Activated CD4-positive, alpha-beta T cell treated with anti-CD3 and anti-CD28 coated beads, Interleukin-2, amount 10 ng/mL, durations not matched to agents 7 days and 5 days (primary cell): ENCODE measurements around the gene BANP. TPM values are rescaled to one million over a fixed set of nuclear protein-coding genes. Genes with fewer than 3 reads are reported as not detected.
A peak's percentile ranks its signal among the peaks of the same experiment; 100 is the strongest.

Experiments used
- CTCF ChIA-PET: fragments of 350-600 bp; sonication (Branson Sonifier 250); formaldehyde crosslinking; loops from one replicate; lab custom pipeline; 2021; ENCODE audit warnings: antibody characterized with exemption; lab: Charles Lee
- POLR2A ChIA-PET: fragments of 350-600 bp; sonication (Branson Sonifier 250); formaldehyde crosslinking; loops from one replicate; lab custom pipeline; 2021; ENCODE audit warnings: antibody characterized with exemption; lab: Charles Lee
- DNase-seq: peaks from one replicate; pipeline ENCODE4 v3.0.0-alpha.2; 2020
- H3K27ac Mint-ChIP-seq: one replicate; pipeline ENCODE4 v1.8.0; 2021; ENCODE audit warnings: mild to moderate bottlenecking, moderate library complexity, mixed read lengths
- H3K27me3 Mint-ChIP-seq: one replicate; pipeline ENCODE4 v1.8.0; 2021; ENCODE audit warnings: mixed read lengths
- H3K36me3 Mint-ChIP-seq: one replicate; pipeline ENCODE4 v1.8.0; 2021; ENCODE audit warnings: low read depth, mixed read lengths
- H3K4me1 Mint-ChIP-seq: one replicate; pipeline ENCODE4 v1.8.0; 2021; ENCODE audit warnings: mixed read lengths
- H3K4me3 Mint-ChIP-seq: one replicate; pipeline ENCODE4 v1.8.0; 2021; ENCODE audit warnings: mild to moderate bottlenecking, moderate library complexity, mixed read lengths
- H3K9me3 Mint-ChIP-seq: one replicate; pipeline ENCODE4 v1.8.0; 2021; ENCODE audit warnings: mixed read lengths
- total RNA-seq, 2 experiments: library from RNA; stranded (reverse); gene quantifications; one replicate each; pipeline ENCODE4 v1.2.3, GENCODE V29; 2021

BANP gene
- total RNA-seq, 2 experiments from 2014 or later: 43.2 to 45.5 TPM

DNA sequence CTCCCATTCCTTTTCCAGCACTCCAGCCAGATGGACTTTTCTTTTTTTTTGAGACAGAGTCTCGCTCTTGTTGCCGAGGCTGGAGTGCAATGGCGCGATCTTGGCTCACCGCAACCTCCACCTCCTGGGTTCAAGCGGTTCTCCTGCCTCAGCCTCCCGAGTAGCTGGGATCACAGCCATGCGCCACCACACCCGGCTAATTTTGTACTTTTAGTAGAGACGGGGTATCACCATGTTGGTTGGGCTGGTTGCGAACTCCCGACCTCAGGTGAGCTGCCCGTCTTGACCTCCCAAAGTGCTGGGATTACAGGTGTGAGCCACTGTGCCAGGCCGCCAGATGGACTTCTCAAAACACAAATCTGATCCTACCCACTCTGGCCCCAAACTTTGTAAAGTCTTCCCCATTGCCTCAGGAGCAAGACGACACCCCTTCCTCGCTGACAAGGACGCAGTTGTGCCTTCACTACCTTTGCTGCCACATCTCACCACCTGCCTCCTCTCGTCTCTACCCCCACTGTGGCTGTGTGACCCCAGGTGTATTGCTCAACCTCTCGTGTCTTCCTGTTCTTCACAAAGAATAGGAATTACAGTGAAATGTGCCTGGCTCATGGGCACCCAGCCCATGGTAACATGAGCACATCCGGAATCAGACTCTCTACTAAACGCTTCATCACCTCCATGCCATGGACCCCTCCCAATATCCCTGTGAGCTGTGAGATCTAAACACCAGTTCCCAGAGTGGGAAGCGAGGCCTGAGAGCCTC is 3.7 kb upstream of the BANP start:
- peaks cover 2% of the 10 kb centered on the region for H3K9me3 Mint-ChIP-seq
- POLR2A ChIA-PET: no interaction called here
- H3K27ac Mint-ChIP-seq: peak overlapping the region; percentile 97
- H3K27me3 Mint-ChIP-seq: peaks cover 2% of the 10 kb centered on the region
- peaks cover 40% of the 10 kb centered on the region for H3K4me1 Mint-ChIP-seq
- peaks cover 5% of the 10 kb centered on the region for H3K36me3 Mint-ChIP-seq
- peak overlapping the region; percentile 46 for H3K4me3 Mint-ChIP-seq
- CTCF ChIA-PET: no interaction called here
- DNase-seq: no peak

- Mint-ChIP-seq H3K27ac (peak overlapping the region; percentile 97), H3K4me1 (peaks cover 43% of the 10 kb centered on the region), H3K27me3 (peaks cover 2% of the 10 kb centered on the region), H3K9me3 (peaks cover 2% of the 10 kb centered on the region), H3K4me3 (peak overlapping the region; percentile 46), H3K36me3 (peaks cover 6% of the 10 kb centered on the region)
- ChIA-PET CTCF (interaction anchor here (0.7 to 3.7 kb wide), 3 partner anchors 13 to 171 kb away, joined by 3 to 25 read pairs (median 3); no protein-coding TSS in a partner anchor), POLR2A (no interaction called here)
- peak; percentile 49 for DNase-seq
These were observed 3.1 kb upstream of the BANP start for GRCh38 chr16:87948119-87948545.

DNA sequence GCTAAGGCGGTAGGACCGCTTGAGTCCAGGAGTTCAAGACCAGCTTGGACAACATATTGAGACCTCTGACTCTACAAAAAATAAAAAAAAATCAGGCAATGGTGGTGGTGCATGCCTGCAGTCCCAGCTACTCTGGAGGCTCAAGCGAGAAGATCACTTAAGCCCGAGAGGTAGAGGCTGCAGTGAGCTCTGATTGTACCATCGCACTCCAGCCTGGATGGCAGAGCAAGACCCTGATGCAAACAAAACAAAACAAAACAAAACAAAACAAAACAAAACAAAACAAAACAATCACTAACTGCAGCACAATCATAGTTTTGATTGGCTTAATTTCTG is 2.5 kb upstream of the BANP start:
- ChIA-PET POLR2A (interaction anchor here (0.5 kb wide), 1 partner anchor 170 kb away, joined by 3 read pairs; no protein-coding TSS in a partner anchor), CTCF (interaction anchor here (0.7 to 3.7 kb wide), 3 partner anchors 12 to 171 kb away, joined by 3 to 25 read pairs (median 3); no protein-coding TSS in a partner anchor)
- Mint-ChIP-seq H3K27ac (peak overlapping the region; percentile 97), H3K4me3 (no peak overlapping the region), H3K27me3 (peaks cover 2% of the 10 kb centered on the region), H3K9me3 (peaks cover 2% of the 10 kb centered on the region), H3K36me3 (peaks cover 11% of the 10 kb centered on the region), H3K4me1 (peaks cover 49% of the 10 kb centered on the region)
- DNase-seq: no peak

GRCh38 chr16:87949071-87949744 is 2.0 kb upstream of the BANP start:
- DNase-seq: no peak
- peaks cover 2% of the 10 kb centered on the region for H3K9me3 Mint-ChIP-seq
- CTCF ChIA-PET: interaction anchor here (0.7 to 3.7 kb wide), 4 partner anchors 12 to 218 kb away, joined by 3 to 25 read pairs (median 3); no protein-coding TSS in a partner anchor
- H3K36me3 Mint-ChIP-seq: peaks cover 16% of the 10 kb centered on the region
- peaks cover 54% of the 10 kb centered on the region for H3K4me1 Mint-ChIP-seq
- peak overlapping the region; percentile 97 for H3K27ac Mint-ChIP-seq
- H3K4me3 Mint-ChIP-seq: peak overlapping the region; percentile 36
- H3K27me3 Mint-ChIP-seq: peaks cover under 1% of the 10 kb centered on the region
- POLR2A ChIA-PET: interaction anchor here (0.5 kb wide), 1 partner anchor 170 kb away, joined by 3 read pairs; no protein-coding TSS in a partner anchor

DNA sequence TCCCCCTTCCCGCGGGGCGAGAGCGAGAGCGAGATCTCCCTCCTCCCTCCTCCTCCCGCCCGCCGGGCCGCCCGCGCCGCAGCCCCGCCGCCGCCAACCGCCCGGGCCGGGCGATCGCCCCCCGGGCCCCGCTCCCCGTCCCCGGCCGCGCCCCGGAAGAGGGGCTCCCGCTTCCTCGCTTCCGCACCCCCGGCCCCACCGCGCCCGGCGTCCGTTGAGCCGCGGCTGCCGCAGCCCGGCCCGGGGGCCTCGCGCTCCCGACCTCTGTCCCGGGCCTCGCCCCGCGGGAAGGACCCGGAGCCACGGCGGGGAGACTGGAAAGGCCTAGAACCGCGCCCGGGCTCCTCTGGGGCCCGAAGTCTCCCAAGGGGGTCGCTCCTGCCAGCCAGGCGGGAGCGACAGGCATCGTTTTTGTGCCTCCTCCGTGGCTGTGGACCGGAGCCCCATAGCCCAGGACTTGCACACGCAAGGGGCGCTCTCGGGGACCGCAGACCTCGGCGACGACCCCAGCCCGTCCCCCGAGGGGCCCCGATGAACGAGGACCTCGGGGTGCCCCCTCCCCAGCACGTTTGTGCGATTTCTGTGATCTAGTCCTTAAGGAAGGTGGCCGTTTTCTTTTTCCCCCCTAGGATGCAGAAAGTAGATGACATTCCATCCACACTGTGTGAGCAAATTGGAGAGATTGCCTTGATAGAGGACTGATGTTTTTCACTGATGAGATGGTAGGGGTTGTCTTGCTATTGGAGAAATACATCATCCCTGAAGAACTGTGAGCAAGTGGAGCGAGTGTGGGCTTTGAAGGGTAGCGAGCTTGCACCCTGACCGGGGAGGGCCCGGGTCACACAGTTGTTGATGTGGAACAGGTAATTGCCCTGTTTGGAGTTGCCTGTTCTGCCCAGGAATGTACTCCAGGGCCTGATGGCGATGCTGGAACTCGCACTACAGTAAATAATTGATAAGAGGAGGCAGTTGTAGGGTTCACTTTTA is 611 bp downstream of the BANP start:
- Mint-ChIP-seq H3K4me3 (peak overlapping the region; percentile 91), H3K27me3 (no peaks in the 10 kb centered on the region), H3K36me3 (peaks cover 28% of the 10 kb centered on the region), H3K9me3 (peaks cover 2% of the 10 kb centered on the region), H3K27ac (peak overlapping the region; percentile 91), H3K4me1 (peaks cover 79% of the 10 kb centered on the region)
- peak; percentile 21 for DNase-seq
- CTCF ChIA-PET: interaction anchor here (0.8 to 3.7 kb wide), 8 partner anchors 11 to 173 kb away, joined by 3 to 25 read pairs (median 4); no protein-coding TSS in a partner anchor
- POLR2A ChIA-PET: interaction anchor here (0.6 to 1.2 kb wide), 3 partner anchors 9 to 1603 kb away, joined by 3 to 4 read pairs (median 3); no protein-coding TSS in a partner anchor

GRCh38 chr16:87952751-87953150 is 1.5 kb downstream of the BANP start:
- ChIA-PET POLR2A (interaction anchor here (1.2 kb wide), 1 partner anchor 56 kb away, joined by 4 read pairs; no protein-coding TSS in a partner anchor), CTCF (interaction anchor here (0.8 to 1.6 kb wide), 4 partner anchors 10 to 174 kb away, joined by 3 to 5 read pairs (median 4); no protein-coding TSS in a partner anchor)
- peaks cover under 1% of the 10 kb centered on the region for H3K9me3 Mint-ChIP-seq
- peaks cover 81% of the 10 kb centered on the region for H3K4me1 Mint-ChIP-seq
- H3K36me3 Mint-ChIP-seq: peaks cover 33% of the 10 kb centered on the region
- no peak for DNase-seq
- H3K27ac Mint-ChIP-seq: peak overlapping the region; percentile 91
- no peaks in the 10 kb centered on the region for H3K27me3 Mint-ChIP-seq
- H3K4me3 Mint-ChIP-seq: peak overlapping the region; percentile 91

- Mint-ChIP-seq H3K27ac (peak overlapping the region; percentile 60), H3K9me3 (no peaks in the 10 kb centered on the region), H3K36me3 (peaks cover 39% of the 10 kb centered on the region), H3K4me3 (peak overlapping the region; percentile 20), H3K4me1 (peaks cover 79% of the 10 kb centered on the region), H3K27me3 (no peaks in the 10 kb centered on the region)
- CTCF ChIA-PET: interaction anchor here (1.0 to 1.6 kb wide), 5 partner anchors 10 to 175 kb away, joined by 3 to 6 read pairs (median 5); no protein-coding TSS in a partner anchor
- no peak for DNase-seq
- POLR2A ChIA-PET: interaction anchor here (1.2 kb wide), 1 partner anchor 57 kb away, joined by 4 read pairs; no protein-coding TSS in a partner anchor
These were observed 2.3 kb downstream of the BANP start for GRCh38 chr16:87953308-87954215.

- ChIA-PET CTCF (interaction anchor here (1.1 to 1.3 kb wide), 3 partner anchors 9 to 175 kb away, joined by 3 to 6 read pairs (median 6); no protein-coding TSS in a partner anchor), POLR2A (interaction anchor here (0.5 kb wide), 1 partner anchor 186 kb away, joined by 3 read pairs; no protein-coding TSS in a partner anchor)
- H3K9me3 Mint-ChIP-seq: no peaks in the 10 kb centered on the region
- H3K27ac Mint-ChIP-seq: peak overlapping the region; percentile 60
- no peak for DNase-seq
- H3K27me3 Mint-ChIP-seq: no peaks in the 10 kb centered on the region
- H3K4me1 Mint-ChIP-seq: peaks cover 79% of the 10 kb centered on the region
- peaks cover 40% of the 10 kb centered on the region for H3K36me3 Mint-ChIP-seq
- no peak overlapping the region for H3K4me3 Mint-ChIP-seq
These were observed 3.1 kb downstream of the BANP start for GRCh38 chr16:87954361-87954760.

DNA sequence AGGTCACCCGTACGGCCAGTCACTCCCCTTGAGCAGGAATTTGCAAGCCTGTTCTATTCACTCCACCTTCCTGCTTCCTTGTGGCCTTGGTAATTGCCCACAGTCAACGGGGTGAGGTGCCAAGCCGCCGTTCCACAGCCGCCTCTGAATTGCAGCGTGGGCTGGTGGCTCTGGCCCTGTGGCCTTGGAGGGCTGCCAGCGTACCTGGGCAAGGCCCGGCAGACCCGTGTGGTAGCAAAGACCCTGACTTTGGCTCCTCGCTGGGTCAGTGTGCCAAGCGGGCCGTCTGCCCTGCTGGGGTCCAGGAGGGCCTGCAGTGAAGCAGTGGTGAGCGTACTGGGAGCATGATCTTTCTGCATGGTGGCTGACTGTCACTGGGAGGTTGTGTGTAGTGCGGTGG is 3.6 kb downstream of the BANP start:
- no peak for DNase-seq
- peaks cover 42% of the 10 kb centered on the region for H3K36me3 Mint-ChIP-seq
- H3K27ac Mint-ChIP-seq: peak overlapping the region; percentile 60
- H3K4me3 Mint-ChIP-seq: no peak overlapping the region
- CTCF ChIA-PET: interaction anchor here (1.1 to 2.0 kb wide), 3 partner anchors 8 to 176 kb away, joined by 6 to 8 read pairs (median 6); no protein-coding TSS in a partner anchor
- H3K27me3 Mint-ChIP-seq: no peaks in the 10 kb centered on the region
- peaks cover 81% of the 10 kb centered on the region for H3K4me1 Mint-ChIP-seq
- POLR2A ChIA-PET: interaction anchor here (0.5 kb wide), 1 partner anchor 186 kb away, joined by 3 read pairs; no protein-coding TSS in a partner anchor
- H3K9me3 Mint-ChIP-seq: no peaks in the 10 kb centered on the region

GRCh38 chr16:87955302-87956097 is 4.3 kb downstream of the BANP start:
- Mint-ChIP-seq H3K4me3 (peak overlapping the region; percentile 78), H3K9me3 (no peaks in the 10 kb centered on the region), H3K27me3 (no peaks in the 10 kb centered on the region), H3K27ac (peak overlapping the region; percentile 99), H3K4me1 (peaks cover 81% of the 10 kb centered on the region), H3K36me3 (peaks cover 42% of the 10 kb centered on the region)
- no peak for DNase-seq
- CTCF ChIA-PET: interaction anchor here (0.9 to 2.0 kb wide), 4 partner anchors 18 to 176 kb away, joined by 3 to 11 read pairs (median 6); no protein-coding TSS in a partner anchor
- POLR2A ChIA-PET: interaction anchor here (1.0 kb wide), 1 partner anchor 18 kb away, joined by 4 read pairs; no protein-coding TSS in a partner anchor
